GM21723 (cell line): Measurements from ENCODE around the gene MYBPHL.

Experiments used
- ATAC-seq: cut with Tn5 transposase; IDR thresholded peaks from one replicate; pipeline ENCODE4 v1.9.1; 2021; ENCODE audit warnings: mild to moderate bottlenecking, moderate library complexity; ENCODE audit not compliant: unreplicated experiment

The MYBPHL gene

GRCh38 chr1:109306832-109307273 is at the start of gene MYBPHL:
Gene MYBPHL, minus strand, starts transcription at chr1:109307011. Its CDS starts 20 bp downstream, at chr1:109306991.
- no peak for ATAC-seq

- ATAC-seq: no peak
Measured at GRCh38 chr1:109356505-109356904, 49.7 kb upstream of the MYBPHL start.

- ATAC-seq: no peak
Measured at GRCh38 chr1:109354929-109355328, 48.1 kb upstream of the MYBPHL start.

- no peak for ATAC-seq
Measured at GRCh38 chr1:109351457-109351856, 44.6 kb upstream of the MYBPHL start.

GRCh38 chr1:109350655-109351054 is 43.8 kb upstream of the MYBPHL start:
- no peak for ATAC-seq

GRCh38 chr1:109350182-109350581 is 43.4 kb upstream of the MYBPHL start:
- ATAC-seq: no peak

GRCh38 chr1:109347511-109347910 is 40.7 kb upstream of the MYBPHL start:
- no peak for ATAC-seq

- no peak for ATAC-seq
Measured at GRCh38 chr1:109341944-109342930, 35.4 kb upstream of the MYBPHL start.

GRCh38 chr1:109338608-109339007 is 31.8 kb upstream of the MYBPHL start:
- ATAC-seq: no peak

GRCh38 chr1:109338091-109338490 is 31.3 kb upstream of the MYBPHL start:
- ATAC-seq: no peak

GRCh38 chr1:109335091-109335490 is 28.3 kb upstream of the MYBPHL start:
- ATAC-seq: no peak

GRCh38 chr1:109331113-109331512 is 24.3 kb upstream of the MYBPHL start:
- ATAC-seq: no peak

GRCh38 chr1:109327285-109327684 is 20.5 kb upstream of the MYBPHL start:
- ATAC-seq: no peak

- ATAC-seq: no peak
Measured at GRCh38 chr1:109322974-109323373, 16.2 kb upstream of the MYBPHL start.

- ATAC-seq: no peak
Measured at GRCh38 chr1:109319114-109319513, 12.3 kb upstream of the MYBPHL start.

- no peak for ATAC-seq
Measured at GRCh38 chr1:109316506-109316905, 9.7 kb upstream of the MYBPHL start.

- ATAC-seq: no peak
Measured at GRCh38 chr1:109315288-109315687, 8.5 kb upstream of the MYBPHL start.

GRCh38 chr1:109314795-109315194 is 8.0 kb upstream of the MYBPHL start:
- ATAC-seq: no peak

GRCh38 chr1:109312978-109313775 is 6.4 kb upstream of the MYBPHL start:
- ATAC-seq: no peak

- ATAC-seq: no peak
Measured at GRCh38 chr1:109312246-109312645, 5.4 kb upstream of the MYBPHL start.

GRCh38 chr1:109309347-109309746 is 2.5 kb upstream of the MYBPHL start:
- no peak for ATAC-seq
